Skeletal muscle cell (primary cell): Measurements from ENCODE around the gene GPX3.

Experiments
- DNase-seq: peaks from one replicate; pipeline ENCODE4 v3.0.0-alpha.2; 2010; ENCODE audit warnings: low read depth
- H3K4me3 ChIP-seq: 2 replicates; pipeline ENCODE4 v1.5.1; 2011; ENCODE audit warnings: low read depth, mild to moderate bottlenecking, control low read depth, low read length, moderate library complexity

The GPX3 gene

GRCh38 chr5:151071021-151071420 lies 50.6 kb downstream of the GPX3 start:
- no peak for DNase-seq
- H3K4me3 ChIP-seq = no peak overlapping the region

- DNase-seq = no peak
- H3K4me3 ChIP-seq = no peak overlapping the region
Observed at GRCh38 chr5:151071848-151072629, 51.6 kb downstream of the GPX3 start.

- DNase-seq = no peak
- H3K4me3 ChIP-seq = no peak overlapping the region
Observed at GRCh38 chr5:151072630-151073025, 52.2 kb downstream of the GPX3 start.

DNA sequence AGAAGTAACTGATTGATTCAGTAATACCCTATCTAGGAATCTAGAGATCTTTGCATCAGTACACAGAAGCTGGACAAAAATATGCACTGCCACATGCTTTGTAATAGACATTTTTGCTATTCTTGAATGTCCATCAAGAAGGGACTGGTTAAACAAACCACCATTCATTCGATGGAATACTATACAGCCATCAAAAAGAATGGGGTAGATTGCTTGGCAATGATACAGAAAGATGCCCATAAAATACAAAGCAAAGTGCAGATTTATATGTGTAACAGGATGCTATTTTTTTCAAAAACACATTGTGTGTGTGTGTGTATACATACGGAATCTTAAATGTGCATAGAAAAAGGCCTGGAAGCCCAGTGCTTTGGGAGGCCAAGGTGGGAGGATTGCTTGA lies 52.9 kb downstream of the GPX3 start:
- no peak for DNase-seq

GRCh38 chr5:151074557-151074956 lies 54.2 kb downstream of the GPX3 start:
- no peak overlapping the region for H3K4me3 ChIP-seq
- DNase-seq = no peak

More for the DNA sequence above, 52.9 kb downstream of the GPX3 start:
- no peak overlapping the region for H3K4me3 ChIP-seq

DNA sequence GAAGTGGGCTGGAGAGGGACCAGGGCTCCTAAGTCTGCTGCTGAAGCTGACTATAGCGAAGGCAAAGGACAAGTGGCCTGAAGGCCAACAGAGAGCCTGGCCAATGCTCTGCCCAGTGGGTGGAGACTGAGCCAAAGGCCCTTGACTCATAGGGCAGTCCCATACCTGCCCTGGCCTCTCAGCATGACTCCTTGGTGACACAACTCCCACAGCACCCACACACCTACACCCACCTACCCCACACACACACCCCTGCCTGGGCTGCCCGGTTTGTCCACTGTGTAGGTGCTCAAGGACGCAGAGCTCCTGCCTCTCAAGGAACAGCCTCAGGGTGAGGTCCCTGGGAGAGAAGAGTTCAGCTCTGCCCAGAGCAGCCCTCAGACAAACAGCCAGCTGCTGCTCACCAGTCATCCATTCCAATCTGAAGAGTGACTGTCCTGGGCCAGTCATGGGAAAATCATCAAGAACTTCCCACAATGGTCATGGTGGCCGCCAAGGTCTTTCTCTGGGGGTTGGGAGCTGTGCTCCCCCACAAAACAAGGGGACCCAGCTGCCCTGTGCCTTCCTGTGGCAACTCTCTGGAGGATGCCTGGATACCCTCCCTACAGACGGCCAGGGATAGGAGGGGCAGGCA lies 55.4 kb downstream of the GPX3 start:
- no peak for DNase-seq
- H3K4me3 ChIP-seq = no peak overlapping the region

DNA sequence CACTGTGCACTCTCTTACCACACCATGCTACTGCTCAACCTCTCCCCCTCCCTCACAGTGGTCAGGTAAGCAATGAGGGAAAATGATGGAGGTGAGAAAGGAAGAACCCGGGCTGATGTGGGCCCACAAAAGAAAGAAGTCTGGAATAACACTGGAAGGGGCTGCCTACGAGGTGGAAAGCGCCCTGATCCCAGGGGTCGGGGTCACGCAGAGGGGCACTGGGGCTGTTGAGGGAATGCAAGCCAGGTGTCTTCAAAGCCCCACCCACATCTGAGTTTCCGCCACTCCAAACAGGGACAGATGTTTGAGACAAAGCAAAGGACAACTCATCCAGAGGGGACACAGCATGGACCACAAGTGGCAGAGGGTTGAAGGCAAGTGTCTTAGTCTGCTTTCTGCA lies 56.2 kb downstream of the GPX3 start:
- H3K4me3 ChIP-seq = no peak overlapping the region
- DNase-seq = no peak

GRCh38 chr5:151077419-151077818 lies 57.0 kb downstream of the GPX3 start:
- no peak for DNase-seq
- no peak overlapping the region for H3K4me3 ChIP-seq

- no peak for DNase-seq
- no peak overlapping the region for H3K4me3 ChIP-seq
Observed at GRCh38 chr5:151077967-151078366, 57.6 kb downstream of the GPX3 start.
